ENCODE results near the gene SLC34A3.

DNA sequence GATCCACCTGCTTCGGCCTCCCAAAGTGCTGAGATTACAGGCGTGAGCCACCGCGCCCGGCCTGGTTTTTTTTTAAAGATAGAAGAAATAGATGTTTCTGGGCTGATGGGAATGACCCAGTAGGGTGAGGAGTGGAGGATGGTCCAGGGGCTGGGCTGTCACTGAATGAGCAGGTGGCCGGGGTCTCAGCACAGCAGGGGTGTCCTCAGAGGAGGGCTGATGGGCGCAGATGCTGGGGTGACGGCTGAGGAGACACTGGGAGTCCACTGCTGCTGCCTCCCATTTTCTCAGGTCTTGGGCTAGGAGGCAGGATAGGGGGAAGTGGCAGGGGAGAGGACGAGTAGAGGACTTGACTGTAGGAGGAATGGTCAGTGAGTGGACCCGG is 44.5 kb downstream of the SLC34A3 start:
- TF ChIP-seq, protein P1, sequence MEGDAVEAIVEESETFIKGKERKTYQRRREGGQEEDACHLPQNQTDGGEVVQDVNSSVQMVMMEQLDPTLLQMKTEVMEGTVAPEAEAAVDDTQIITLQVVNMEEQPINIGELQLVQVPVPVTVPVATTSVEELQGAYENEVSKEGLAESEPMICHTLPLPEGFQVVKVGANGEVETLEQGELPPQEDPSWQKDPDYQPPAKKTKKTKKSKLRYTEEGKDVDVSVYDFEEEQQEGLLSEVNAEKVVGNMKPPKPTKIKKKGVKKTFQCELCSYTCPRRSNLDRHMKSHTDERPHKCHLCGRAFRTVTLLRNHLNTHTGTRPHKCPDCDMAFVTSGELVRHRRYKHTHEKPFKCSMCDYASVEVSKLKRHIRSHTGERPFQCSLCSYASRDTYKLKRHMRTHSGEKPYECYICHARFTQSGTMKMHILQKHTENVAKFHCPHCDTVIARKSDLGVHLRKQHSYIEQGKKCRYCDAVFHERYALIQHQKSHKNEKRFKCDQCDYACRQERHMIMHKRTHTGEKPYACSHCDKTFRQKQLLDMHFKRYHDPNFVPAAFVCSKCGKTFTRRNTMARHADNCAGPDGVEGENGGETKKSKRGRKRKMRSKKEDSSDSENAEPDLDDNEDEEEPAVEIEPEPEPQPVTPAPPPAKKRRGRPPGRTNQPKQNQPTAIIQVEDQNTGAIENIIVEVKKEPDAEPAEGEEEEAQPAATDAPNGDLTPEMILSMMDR (IDR thresholded peaks at IDR 0.05): no peak
- TF ChIP-seq POLR2A (IDR thresholded peaks at IDR 0.05) (no peak), EP300 (IDR thresholded peaks at IDR 0.05) (no peak)

Measured in ovary (tissue), 3 donors.